SJCRH30 (cell line): ENCODE measurements around the gene PASK. TPM values are rescaled to one million over a fixed set of nuclear protein-coding genes. Genes with fewer than 3 reads are reported as not detected.

Experiments
- DNase-seq, 2 experiments: peaks; one replicate each; pipeline ENCODE4 v3.0.0-alpha.2; 2015 to 2020
- H3K27ac ChIP-seq: fragments of 250-450 bp; sonication (Bioruptor Pico); 2 replicates; pipeline ENCODE4 v1.5.1; 2020; ENCODE audit warnings: mild to moderate bottlenecking, moderate library complexity
- H3K27me3 ChIP-seq: fragments of 250-450 bp; sonication (Bioruptor Pico); 2 replicates; pipeline ENCODE4 v1.5.1; 2020; ENCODE audit warnings: mild to moderate bottlenecking, moderate library complexity
- H3K36me3 ChIP-seq: fragments of 250-450 bp; sonication (Bioruptor Pico); 2 replicates; pipeline ENCODE4 v1.5.1; 2020; ENCODE audit warnings: mild to moderate bottlenecking, moderate library complexity
- H3K4me1 ChIP-seq: fragments of 250-450 bp; sonication (Bioruptor Pico); 2 replicates; pipeline ENCODE4 v1.5.1; 2020; ENCODE audit warnings: mild to moderate bottlenecking, moderate library complexity
- H3K4me3 ChIP-seq: fragments of 250-450 bp; sonication (Bioruptor Pico); 2 replicates; pipeline ENCODE4 v1.5.1; 2020; ENCODE audit warnings: mild to moderate bottlenecking, moderate library complexity
- H3K9me3 ChIP-seq: fragments of 250-450 bp; sonication (Bioruptor Pico); replicated peaks from 2 replicates; pipeline ENCODE4 v1.5.1; 2020; ENCODE audit warnings: mild to moderate bottlenecking, moderate library complexity
- total RNA-seq: library from RNA; depleted of rRNA; stranded (reverse); fragments of >200 nt; shearing (Covaris generic); gene quantifications from 2 replicates; pipeline ENCODE4 v1.2.3, GENCODE V29; 2014

PASK gene
- total RNA-seq, 1 experiment from 2014 or later, result 23.3 TPM

DNA sequence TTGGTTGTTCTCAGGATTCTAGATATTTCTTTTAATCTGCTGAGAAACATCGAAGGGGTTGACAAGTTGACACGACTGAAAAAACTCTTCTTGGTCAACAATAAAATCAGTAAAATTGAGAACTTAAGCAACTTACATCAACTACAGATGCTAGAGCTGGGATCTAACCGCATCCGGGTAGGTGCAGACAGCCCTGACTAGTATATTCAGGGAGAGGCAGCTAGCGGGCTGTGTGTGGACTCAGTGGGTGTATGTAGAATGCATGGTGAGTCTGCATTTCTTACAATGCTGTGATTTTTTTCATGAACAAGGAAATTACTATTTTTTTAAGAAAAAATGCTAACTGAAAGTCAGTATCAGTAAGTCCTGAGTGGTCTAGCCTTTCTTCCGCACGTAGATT, 11.0 kb upstream of the PASK start:
- H3K4me1 ChIP-seq, result peaks cover 25% of the 10 kb centered on the region
- H3K9me3 ChIP-seq, result no peaks in the 10 kb centered on the region
- no peak overlapping the region for H3K27ac ChIP-seq
- DNase-seq, result no peak
- no peaks in the 10 kb centered on the region for H3K27me3 ChIP-seq
- peaks cover 13% of the 10 kb centered on the region for H3K36me3 ChIP-seq
- no peak overlapping the region for H3K4me3 ChIP-seq

DNA sequence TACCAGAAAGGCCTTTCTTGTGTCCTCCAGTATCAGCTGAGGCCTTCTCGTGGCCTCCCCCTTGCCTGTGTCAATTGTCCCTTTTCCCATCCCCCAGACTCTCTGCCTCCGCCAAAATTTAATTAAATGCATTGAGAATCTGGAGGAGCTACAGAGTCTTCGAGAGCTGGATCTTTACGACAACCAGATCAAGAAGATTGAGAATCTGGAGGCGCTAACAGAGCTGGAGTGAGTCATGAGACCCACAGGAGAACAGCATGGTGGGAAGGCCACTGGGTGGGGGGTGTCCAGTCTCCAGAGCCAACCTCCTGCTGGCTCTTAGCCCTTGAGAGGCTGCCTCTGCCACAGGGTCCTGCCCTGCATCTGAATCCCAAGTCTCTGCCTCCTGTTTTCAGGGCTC, 9.8 kb upstream of the PASK start:
- peaks cover 25% of the 10 kb centered on the region for H3K4me1 ChIP-seq
- H3K9me3 ChIP-seq, result no peaks in the 10 kb centered on the region
- H3K27ac ChIP-seq, result no peak overlapping the region
- DNase-seq, result no peak
- H3K36me3 ChIP-seq, result peaks cover 8% of the 10 kb centered on the region
- no peak overlapping the region for H3K4me3 ChIP-seq
- H3K27me3 ChIP-seq, result no peaks in the 10 kb centered on the region

DNA sequence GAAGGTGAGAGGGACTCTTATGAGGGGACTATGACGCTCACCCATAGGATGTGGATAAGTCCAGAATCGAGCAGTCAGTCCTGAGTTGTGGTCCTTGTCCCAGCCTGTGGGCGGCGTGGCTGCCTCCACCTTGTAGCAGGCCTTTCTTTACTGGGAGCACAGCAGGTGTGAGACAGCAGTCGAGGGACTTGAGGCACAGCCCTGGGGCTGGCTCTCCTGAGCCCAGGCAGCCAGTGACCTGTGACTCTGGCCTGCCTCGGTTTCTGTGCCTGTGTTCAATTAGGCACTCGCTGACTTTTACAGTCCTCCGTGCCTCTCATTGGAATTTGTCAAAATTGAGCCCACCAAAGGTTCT, 9.3 kb upstream of the PASK start:
- DNase-seq, result no peak
- Histone ChIP-seq H3K36me3 (peaks cover 2% of the 10 kb centered on the region; the same call in 1 of the 2 replicates), H3K27me3 (no peaks in the 10 kb centered on the region), H3K27ac (no peak overlapping the region), H3K9me3 (no peaks in the 10 kb centered on the region), H3K4me1 (peaks cover 25% of the 10 kb centered on the region), H3K4me3 (no peak overlapping the region)

DNA sequence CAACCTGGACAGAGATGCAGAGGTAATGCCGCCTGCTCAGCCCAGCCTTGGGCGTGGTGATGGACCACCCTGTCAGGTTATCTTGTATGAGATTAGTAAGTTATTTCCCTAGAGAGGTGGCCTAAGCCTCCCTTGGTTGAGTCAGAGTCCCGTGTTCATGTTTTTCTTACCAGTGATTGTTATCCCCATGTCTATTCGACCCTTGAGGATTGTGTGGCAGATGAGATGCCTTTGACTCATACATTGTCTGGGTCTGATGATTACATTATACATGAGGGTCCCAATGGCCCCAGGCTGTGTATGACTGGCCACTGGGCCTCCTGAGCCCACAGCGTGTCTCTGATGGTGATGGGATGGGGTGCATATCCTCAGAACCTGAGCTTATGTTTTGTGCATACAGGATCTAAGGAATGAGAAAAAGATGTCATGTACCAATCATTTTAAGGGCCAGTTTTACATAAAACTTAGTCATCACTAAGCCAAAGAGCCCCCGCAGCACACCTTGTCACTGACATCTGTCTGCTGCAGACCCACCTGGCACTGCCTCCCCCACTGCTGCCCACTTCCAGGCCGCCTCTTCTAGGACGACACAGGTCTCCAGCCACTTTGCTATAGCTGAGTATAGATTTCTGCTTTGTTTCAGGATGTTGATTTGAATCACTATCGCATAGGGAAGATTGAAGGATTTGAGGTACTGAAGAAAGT, 8.7 kb upstream of the PASK start:
- DNase-seq, result peak; percentile 33 to 50
- Histone ChIP-seq H3K36me3 (no peaks in the 10 kb centered on the region; the same call in 1 of the 2 replicates), H3K27ac (no peak overlapping the region)

DNA sequence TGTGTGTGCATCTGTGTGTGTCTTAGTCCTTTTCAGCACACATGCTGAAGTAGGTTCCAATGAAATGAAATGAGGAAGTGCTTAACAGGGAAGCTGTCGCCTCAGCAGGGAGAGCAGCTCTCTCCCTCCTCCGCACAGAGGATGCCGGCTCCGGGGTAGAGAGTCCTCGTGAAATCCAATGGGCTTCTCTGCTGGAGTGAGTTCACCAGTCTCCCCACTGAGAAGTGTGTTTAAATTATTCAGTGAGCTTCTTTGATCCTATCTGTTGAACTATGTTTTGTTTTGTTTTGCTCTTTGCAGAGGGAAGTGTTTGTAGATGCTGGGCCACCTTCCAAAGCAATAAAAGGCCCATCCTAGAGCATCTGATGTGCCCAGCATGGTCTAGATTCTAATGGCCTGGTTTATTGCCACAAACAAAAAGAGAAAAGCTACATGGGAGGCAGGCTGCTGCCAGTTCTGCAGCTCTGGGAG, 7.7 kb upstream of the PASK start:
- no peaks in the 10 kb centered on the region; the same call in 1 of the 2 replicates for H3K36me3 ChIP-seq
- DNase-seq, result no peak
- H3K4me1 ChIP-seq, result peaks cover 16% of the 10 kb centered on the region
- no peaks in the 10 kb centered on the region for H3K27me3 ChIP-seq
- no peak overlapping the region for H3K4me3 ChIP-seq
- no peaks in the 10 kb centered on the region for H3K9me3 ChIP-seq
- no peak overlapping the region for H3K27ac ChIP-seq

More for the DNA sequence above, 8.7 kb upstream of the PASK start:
- H3K27me3 ChIP-seq, result no peaks in the 10 kb centered on the region
- H3K4me1 ChIP-seq, result peaks cover 25% of the 10 kb centered on the region
- H3K4me3 ChIP-seq, result no peak overlapping the region
- no peaks in the 10 kb centered on the region for H3K9me3 ChIP-seq

DNA sequence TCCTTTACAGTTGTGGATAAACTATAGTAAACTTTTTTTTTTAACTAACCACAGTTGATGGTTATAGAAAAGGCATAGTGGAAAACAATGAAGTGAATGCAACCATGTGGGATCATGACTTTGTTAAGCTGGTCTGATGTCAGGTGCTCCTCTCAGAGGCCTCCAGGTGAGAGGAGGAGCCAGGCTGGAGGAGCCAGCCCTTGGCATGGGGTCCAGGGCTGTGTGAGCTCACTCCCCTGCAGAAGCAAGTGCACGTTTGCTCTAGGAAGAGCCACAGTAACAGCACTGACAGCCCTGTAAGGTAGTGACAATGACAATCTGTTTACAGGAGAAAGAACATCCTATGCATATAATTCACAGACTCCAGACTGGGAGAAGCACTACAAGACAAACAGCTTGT, 6.7 kb upstream of the PASK start:
- H3K27ac ChIP-seq, result no peak overlapping the region
- H3K4me1 ChIP-seq, result peaks cover 16% of the 10 kb centered on the region; the same call in 1 of the 2 replicates
- no peaks in the 10 kb centered on the region for H3K27me3 ChIP-seq
- no peaks in the 10 kb centered on the region for H3K9me3 ChIP-seq
- no peak for DNase-seq
- no peaks in the 10 kb centered on the region; the same call in 1 of the 2 replicates for H3K36me3 ChIP-seq
- H3K4me3 ChIP-seq, result no peak overlapping the region

DNA sequence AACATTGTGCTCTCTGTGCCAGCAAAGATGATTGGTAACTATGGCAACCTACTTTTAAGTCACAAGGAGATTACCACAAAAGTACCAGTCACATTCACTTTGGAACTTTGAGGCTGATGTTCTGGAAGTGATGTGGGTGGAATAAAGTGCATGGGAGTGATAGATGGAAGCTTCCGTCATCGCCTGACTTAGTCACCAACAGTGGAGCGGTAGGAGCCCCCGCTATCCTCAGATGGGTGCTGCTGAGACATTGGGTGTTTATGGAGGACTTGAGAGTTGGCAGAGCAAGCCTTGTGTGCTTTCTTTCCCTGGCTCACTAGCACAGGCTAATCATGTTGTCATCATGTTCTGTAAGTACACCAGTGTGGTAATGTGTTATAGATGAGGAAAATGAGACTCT, 5.6 kb upstream of the PASK start:
- H3K27me3 ChIP-seq, result no peaks in the 10 kb centered on the region

DNA sequence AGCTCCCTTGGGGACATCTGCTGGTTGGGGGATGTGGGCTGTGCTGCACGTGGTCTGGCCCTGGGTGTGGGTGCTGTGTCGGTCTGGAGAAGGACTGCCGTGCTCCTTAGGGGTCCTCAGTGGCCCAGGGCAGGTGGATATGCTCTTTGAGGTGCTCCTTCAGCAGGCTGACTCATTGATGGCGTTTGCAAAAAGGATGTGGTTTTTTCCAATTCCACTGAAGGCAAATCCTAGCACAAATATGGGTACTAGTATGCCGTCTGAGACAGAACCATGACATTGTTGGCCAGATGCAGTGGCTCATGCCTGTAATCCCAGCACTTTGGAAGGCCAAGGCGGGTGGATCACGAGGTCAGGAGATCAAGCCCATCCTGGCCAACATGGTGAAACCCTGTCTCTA, 4.3 kb upstream of the PASK start:
- no peaks in the 10 kb centered on the region; the same call in 1 of the 2 replicates for H3K36me3 ChIP-seq
- no peak overlapping the region for H3K4me3 ChIP-seq
- H3K27ac ChIP-seq, result no peak overlapping the region
- H3K4me1 ChIP-seq, result peaks cover 16% of the 10 kb centered on the region; the same call in 1 of the 2 replicates
- H3K9me3 ChIP-seq, result no peaks in the 10 kb centered on the region
- H3K27me3 ChIP-seq, result no peaks in the 10 kb centered on the region
- DNase-seq, result no peak

More for the DNA sequence above, 5.6 kb upstream of the PASK start:
- no peak for DNase-seq
- Histone ChIP-seq H3K9me3 (no peaks in the 10 kb centered on the region), H3K36me3 (no peaks in the 10 kb centered on the region; the same call in 1 of the 2 replicates), H3K27ac (no peak overlapping the region), H3K4me1 (peaks cover 16% of the 10 kb centered on the region; the same call in 1 of the 2 replicates), H3K4me3 (no peak overlapping the region)

DNA sequence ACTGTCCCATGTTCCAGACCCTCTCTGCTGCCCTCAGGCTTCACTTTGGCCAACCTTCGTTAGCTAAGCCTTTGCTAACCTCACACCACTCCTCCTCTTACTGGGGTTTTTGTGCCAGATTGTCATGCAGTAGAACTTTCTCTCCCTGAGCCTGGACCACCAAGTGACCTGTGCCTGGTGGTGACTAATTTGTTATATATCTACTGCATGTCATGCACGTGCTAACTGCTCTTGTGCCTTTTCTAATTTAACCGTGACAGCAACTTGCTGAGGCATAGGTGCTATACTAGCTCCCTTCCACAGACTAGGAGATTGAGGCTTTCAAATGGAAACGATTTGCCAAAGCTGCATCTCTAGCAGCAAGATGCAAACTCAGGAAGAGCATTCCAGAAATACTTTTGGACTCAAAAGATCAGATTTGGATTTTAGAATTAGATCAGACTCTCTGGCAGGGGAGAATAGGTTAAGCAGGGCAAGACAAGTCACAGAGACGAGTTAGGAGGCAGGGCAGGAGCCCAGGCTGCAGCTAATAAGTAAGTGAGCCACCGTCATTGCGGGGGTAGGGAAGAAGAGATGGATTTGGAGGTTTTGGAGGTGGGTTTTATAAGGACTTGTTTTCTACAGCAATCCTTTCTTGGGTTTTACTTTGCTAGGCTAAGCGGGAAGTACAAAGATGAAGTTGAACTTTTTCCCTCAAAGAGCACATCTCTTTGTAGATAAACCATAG, 2.8 kb upstream of the PASK start:
- no peak for DNase-seq
- no peak overlapping the region for H3K4me3 ChIP-seq
- H3K4me1 ChIP-seq, result peaks cover 13% of the 10 kb centered on the region; the same call in 1 of the 2 replicates

DNA sequence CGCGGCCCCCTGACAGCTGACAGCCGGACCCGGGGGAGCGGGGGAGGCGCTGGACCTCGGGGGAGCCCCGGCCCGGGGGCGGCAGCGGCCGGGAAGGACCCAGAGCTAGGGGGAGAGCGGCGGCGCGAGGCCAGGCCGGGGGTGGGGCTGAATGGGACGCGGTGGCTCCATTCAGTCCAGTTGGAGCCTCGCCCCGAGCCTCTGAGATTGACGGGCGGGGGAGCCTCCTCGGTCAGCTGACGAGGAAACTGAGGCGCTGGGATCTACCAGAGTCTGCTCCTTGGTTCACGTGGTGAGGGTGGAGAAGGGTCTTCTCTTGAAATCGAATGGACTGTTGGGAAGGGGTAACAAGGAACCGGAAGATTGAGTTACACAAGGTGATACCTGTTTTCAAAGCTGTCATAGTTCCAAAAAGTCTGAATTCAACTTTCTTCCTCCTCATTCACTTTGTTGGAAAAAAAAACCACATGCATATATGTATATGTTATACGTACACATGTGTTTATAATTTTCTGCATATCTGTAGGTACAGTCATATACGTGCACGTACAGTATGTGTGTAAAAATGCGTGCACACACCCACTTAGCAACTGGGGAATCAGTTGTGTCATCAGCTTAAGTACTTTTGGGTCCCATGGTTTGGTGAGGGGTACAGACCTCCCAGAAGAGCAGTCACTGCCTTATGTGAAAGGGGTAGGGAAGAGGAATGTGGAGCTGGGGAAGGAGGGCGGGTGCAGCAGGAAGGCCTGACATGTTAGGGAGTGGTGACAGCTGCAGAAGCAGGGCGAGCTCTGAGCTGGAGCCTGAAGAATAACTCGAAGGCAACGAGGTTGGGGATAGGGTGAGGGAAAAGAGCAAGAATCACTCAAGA, 1.6 kb upstream of the PASK start:
- no peaks in the 10 kb centered on the region for H3K36me3 ChIP-seq
- H3K4me3 ChIP-seq, result peak overlapping the region; percentile 83
- peak overlapping the region; percentile 47 for H3K27ac ChIP-seq
- peak; percentile 72 to 74 for DNase-seq
- H3K4me1 ChIP-seq, result peaks cover 13% of the 10 kb centered on the region; the same call in 1 of the 2 replicates
- H3K9me3 ChIP-seq, result no peaks in the 10 kb centered on the region
- H3K27me3 ChIP-seq, result no peaks in the 10 kb centered on the region

More for the DNA sequence above, 2.8 kb upstream of the PASK start:
- Histone ChIP-seq H3K36me3 (no peaks in the 10 kb centered on the region), H3K9me3 (no peaks in the 10 kb centered on the region), H3K27ac (no peak overlapping the region; the same call in 1 of the 2 replicates), H3K27me3 (no peaks in the 10 kb centered on the region)

DNA sequence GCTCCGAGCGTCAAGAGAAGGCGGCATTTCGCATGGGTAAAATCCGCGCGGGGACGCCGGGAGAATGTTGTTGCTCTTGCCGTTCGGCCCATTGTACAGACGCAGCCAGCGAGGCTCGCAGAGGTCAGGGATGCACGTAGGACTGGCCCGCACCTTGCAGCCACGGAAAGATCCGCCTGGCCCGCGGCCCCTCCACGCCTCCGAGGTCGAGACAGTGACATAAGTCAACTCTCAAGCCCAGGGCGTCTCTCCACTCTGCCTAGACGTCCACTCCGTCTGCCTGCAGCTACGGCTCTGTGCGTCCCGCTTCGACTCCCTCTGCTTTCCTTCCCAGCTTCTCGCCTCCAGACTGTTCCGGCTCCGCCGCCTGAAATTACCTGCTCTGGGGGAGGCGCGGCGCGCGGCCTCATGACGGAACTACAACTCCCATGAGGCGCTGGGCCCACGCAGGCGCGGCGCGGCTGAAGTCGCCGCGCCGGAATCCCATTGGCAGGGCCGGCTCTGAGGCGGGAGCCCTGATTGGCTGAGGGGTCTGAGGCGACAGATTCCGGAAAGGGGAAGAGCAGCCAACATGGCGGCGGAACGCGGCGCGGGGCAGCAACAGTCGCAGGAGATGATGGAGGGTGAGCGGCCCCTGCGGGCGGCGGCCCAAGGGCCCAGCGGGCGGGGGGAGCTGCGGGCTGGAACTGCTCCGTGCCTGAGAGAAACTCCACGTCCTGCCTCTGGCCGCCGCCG, 820 bp upstream of the PASK start, which contains the start of gene PPP1R7:
Gene PPP1R7 (plus strand): TSS at position 543 of the 735 bp plus-strand sequence. CDS start 29 bp downstream, at position 572.
- DNase-seq, result peak; percentile 96 to 97
- Histone ChIP-seq H3K9me3 (no peaks in the 10 kb centered on the region), H3K4me1 (peaks cover 13% of the 10 kb centered on the region; the same call in 1 of the 2 replicates), H3K4me3 (peak within 1 kb of the TSS; percentile 83), H3K27me3 (no peaks in the 10 kb centered on the region), H3K36me3 (no peaks in the 10 kb centered on the region), H3K27ac (peak within 1 kb of the TSS; percentile 47)

DNA sequence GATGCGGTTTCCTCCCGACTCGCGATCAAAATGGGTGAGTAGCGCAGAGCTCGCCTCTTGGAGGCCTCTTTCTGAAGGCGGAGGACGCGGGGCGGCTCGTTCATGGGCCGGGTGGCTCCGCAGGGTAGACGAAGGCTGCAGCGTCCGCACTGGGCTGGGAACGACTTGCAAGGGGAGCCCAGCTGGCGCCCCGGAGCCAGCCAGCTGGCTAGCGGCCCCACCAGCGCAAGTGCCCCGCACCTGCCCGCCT, 328 bp upstream of the PASK start:
- Histone ChIP-seq H3K36me3 (no peaks in the 10 kb centered on the region), H3K27ac (no peak overlapping the region), H3K4me1 (peaks cover 13% of the 10 kb centered on the region; the same call in 1 of the 2 replicates), H3K9me3 (no peaks in the 10 kb centered on the region), H3K27me3 (no peaks in the 10 kb centered on the region), H3K4me3 (peak overlapping the region; percentile 83)
- DNase-seq, result no peak

DNA sequence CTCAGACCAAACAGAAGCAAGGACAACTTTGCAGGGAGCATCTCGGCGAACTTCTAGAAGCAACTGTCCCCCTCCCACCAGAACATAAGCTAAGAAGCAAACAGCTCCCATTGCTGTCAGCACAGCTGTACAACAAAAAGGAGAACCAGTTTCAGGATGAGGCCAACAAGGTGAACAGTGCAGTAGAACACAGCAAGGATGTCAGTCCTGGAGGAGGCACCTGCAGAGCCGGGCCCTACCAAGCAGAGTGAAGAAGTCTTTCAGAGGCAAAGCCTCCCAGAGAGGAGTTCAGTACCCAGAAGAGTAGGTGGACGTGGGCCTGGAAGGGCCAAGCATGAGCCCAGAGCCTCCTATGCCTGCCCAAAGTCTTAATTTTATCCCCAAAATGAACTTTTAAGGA, 1.0 kb downstream of the PASK start:
- no peak overlapping the region for H3K27ac ChIP-seq
- no peak for DNase-seq
- no peaks in the 10 kb centered on the region for H3K27me3 ChIP-seq
- peak overlapping the region; percentile 83 for H3K4me3 ChIP-seq
- no peaks in the 10 kb centered on the region for H3K36me3 ChIP-seq
- no peaks in the 10 kb centered on the region for H3K9me3 ChIP-seq
- peaks cover 13% of the 10 kb centered on the region; the same call in 1 of the 2 replicates for H3K4me1 ChIP-seq

DNA sequence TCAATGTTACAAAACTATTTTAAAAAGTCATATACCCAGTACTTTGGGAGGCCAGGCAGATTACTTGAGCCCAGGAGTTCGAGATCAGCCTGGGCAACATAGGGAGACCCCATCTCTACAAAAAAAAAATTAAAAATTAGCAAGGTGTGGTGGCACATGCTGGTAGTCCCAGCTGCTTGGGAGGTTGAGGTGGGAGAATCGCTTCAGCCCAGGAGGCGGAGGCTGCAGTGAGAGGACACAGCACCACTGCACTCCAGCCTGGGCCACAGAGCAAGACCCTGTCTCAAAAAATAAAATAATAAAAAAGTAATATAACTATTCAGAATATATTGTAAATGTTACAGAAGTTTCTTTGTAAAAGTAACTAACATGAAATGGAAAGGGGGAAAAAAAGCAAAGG, 1.9 kb downstream of the PASK start:
- no peaks in the 10 kb centered on the region for H3K27me3 ChIP-seq
- no peak for DNase-seq
- no peak overlapping the region for H3K4me3 ChIP-seq
- H3K36me3 ChIP-seq, result no peaks in the 10 kb centered on the region
- no peak overlapping the region for H3K27ac ChIP-seq
- no peaks in the 10 kb centered on the region for H3K9me3 ChIP-seq
- H3K4me1 ChIP-seq, result peaks cover 13% of the 10 kb centered on the region; the same call in 1 of the 2 replicates
